DND-41 (cell line): Measurements from ENCODE around the gene STK16.
A peak's percentile ranks its signal among the peaks of the same experiment; 100 is the strongest.

Source experiments
- ATAC-seq: fragments of 200-7000 bp; cut with Tn5 transposase; 3 replicates; pipeline ENCODE4 v1.9.1; 2021; ENCODE audit warnings: low read depth; ENCODE audit not compliant: insufficient read depth
- DNase-seq: peaks from one replicate; pipeline ENCODE4 v3.0.0-alpha.2; 2020
- H2AFZ ChIP-seq: 2 replicates; pipeline ENCODE4 v1.6.0; 2012; ENCODE audit warnings: low read depth, low read length
- H3K27ac ChIP-seq: 2 replicates; pipeline ENCODE4 v1.5.1; 2012; ENCODE audit warnings: low read length, inconsistent platforms
- H3K27me3 ChIP-seq: fragments of 200-600 bp; sonication (generic); 2 replicates; pipeline ENCODE4 v1.6.0; 2012; ENCODE audit warnings: low read length, mild to moderate bottlenecking, inconsistent platforms; ENCODE audit not compliant: insufficient read depth, poor library complexity
- H3K36me3 ChIP-seq: 2 replicates; pipeline ENCODE4 v1.5.1; 2012; ENCODE audit warnings: low read length, inconsistent platforms; ENCODE audit not compliant: insufficient read depth
- H3K4me1 ChIP-seq: 2 replicates; pipeline ENCODE4 v1.5.1; 2012; ENCODE audit warnings: mild to moderate bottlenecking, low read length; ENCODE audit not compliant: insufficient read depth
- H3K4me2 ChIP-seq: 2 replicates; pipeline ENCODE4 v1.6.0; 2012; ENCODE audit warnings: mild to moderate bottlenecking, moderate library complexity, low read length, inconsistent platforms; ENCODE audit not compliant: insufficient read depth
- H3K4me3 ChIP-seq, 2 experiments: fragments of 200-600 bp in 1 of 2; shearing (Covaris generic) in 1 of 2; 2 replicates each; pipeline ENCODE4 v1.5.1; 2012 to 2016; ENCODE audit warnings: inconsistent platforms in 2 of 2, low read length in 2 of 2, mild to moderate bottlenecking in 2 of 2, low read depth in 1 of 2, moderate library complexity in 1 of 2
- H3K79me2 ChIP-seq: 2 replicates; pipeline ENCODE4 v1.6.0; 2012; ENCODE audit warnings: low read length, inconsistent platforms; ENCODE audit not compliant: insufficient read depth
- H3K9ac ChIP-seq: 2 replicates; pipeline ENCODE4 v1.6.0; 2012; ENCODE audit warnings: low read depth, mild to moderate bottlenecking, inconsistent platforms, low read length, moderate library complexity
- H3K9me3 ChIP-seq: 2 replicates; pipeline ENCODE4 v1.5.1; 2012; ENCODE audit warnings: low read length, moderate library complexity, mild to moderate bottlenecking, inconsistent platforms; ENCODE audit not compliant: insufficient read depth, severe bottlenecking
- H4K20me1 ChIP-seq: 2 replicates; pipeline ENCODE4 v1.6.0; 2012; ENCODE audit warnings: low read length; ENCODE audit not compliant: insufficient read depth
- EZH2 ChIP-seq: IDR thresholded peaks from 3 replicates; pipeline ENCODE4 v1.6.1; 2012; ENCODE audit warnings: borderline replicate concordance, low read depth, mild to moderate bottlenecking, moderate library complexity, low read length, inconsistent platforms; ENCODE audit not compliant: severe bottlenecking
- TF ChIP-seq, protein P1 (sequence below): IDR thresholded peaks from 2 replicates; pipeline ENCODE4 v1.5.1; 2012; ENCODE audit warnings: borderline replicate concordance, low read length, moderate library complexity, mild to moderate bottlenecking; ENCODE audit not compliant: poor library complexity, severe bottlenecking; ENCODE audit errors: extremely low read depth

STK16 gene

DNA sequence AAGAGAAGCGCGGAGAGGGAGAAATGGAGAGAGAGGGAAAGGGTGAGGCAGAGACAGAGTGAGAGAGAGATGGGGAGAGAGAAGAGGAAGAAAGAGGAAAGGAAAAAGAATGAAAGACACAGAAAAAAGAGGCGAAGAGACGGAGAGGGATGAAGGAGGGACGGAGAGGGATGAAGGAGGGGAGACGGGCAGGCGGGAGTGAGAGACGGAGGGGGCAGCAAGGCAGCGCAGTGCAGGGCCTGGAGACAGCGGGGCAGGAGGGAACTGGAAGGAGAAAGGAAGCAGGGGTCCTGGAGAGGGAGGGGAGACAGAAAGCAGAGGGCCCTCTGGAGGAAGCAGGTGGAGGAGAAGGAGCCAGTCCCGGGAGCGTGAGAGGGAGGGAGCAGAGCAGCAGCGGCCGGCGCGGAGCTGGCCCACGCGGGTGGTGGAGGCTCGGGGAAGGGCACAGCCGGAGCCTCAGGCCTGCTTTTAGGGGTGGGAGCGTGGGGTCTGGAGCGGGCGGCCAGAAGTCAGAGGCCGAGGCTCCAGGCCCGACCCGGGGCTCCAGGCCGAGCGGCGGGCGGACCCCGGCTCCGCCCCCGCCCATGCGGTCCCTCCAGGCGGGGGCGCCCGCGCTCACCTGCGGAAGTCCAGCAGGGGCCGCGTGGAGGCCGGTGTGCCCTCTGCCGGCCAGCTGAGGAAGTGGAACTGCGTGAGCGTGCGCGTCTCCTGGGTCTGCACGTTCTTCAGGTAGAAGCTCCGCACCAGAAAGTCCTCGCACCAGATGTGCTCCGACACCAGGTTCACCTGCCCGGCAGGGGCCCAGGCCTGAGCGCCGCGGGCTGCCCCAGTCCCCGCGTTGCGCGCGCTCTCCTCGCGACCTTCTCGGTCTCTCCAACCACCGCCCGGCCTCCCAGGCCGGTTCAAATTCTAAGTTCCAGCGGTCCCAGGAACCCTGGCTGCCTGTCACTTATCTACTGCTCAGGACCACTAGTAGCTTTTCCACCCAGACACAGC lies 49.4 kb downstream of the STK16 start:
- Histone ChIP-seq H3K9ac (peak overlapping the region; percentile 64), H4K20me1 (no peaks in the 10 kb centered on the region), H3K36me3 (no peaks in the 10 kb centered on the region), H3K9me3 (no peaks in the 10 kb centered on the region), H3K4me3 (peak overlapping the region; percentile 9 to 61; a peak in 3 of 4 replicates), H2AFZ (peak overlapping the region; percentile 93), H3K79me2 (no peaks in the 10 kb centered on the region), H3K4me2 (peak overlapping the region; percentile 86), H3K27ac (peak overlapping the region; percentile 30; the same call in 1 of the 2 replicates), H3K27me3 (peaks cover 14% of the 10 kb centered on the region), H3K4me1 (peaks cover 18% of the 10 kb centered on the region)
- no peak for TF ChIP-seq EZH2
- TF ChIP-seq, protein P1, sequence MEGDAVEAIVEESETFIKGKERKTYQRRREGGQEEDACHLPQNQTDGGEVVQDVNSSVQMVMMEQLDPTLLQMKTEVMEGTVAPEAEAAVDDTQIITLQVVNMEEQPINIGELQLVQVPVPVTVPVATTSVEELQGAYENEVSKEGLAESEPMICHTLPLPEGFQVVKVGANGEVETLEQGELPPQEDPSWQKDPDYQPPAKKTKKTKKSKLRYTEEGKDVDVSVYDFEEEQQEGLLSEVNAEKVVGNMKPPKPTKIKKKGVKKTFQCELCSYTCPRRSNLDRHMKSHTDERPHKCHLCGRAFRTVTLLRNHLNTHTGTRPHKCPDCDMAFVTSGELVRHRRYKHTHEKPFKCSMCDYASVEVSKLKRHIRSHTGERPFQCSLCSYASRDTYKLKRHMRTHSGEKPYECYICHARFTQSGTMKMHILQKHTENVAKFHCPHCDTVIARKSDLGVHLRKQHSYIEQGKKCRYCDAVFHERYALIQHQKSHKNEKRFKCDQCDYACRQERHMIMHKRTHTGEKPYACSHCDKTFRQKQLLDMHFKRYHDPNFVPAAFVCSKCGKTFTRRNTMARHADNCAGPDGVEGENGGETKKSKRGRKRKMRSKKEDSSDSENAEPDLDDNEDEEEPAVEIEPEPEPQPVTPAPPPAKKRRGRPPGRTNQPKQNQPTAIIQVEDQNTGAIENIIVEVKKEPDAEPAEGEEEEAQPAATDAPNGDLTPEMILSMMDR = peak; percentile 93
- peak; percentile 82 for DNase-seq
- peak; percentile 85 for ATAC-seq

DNA sequence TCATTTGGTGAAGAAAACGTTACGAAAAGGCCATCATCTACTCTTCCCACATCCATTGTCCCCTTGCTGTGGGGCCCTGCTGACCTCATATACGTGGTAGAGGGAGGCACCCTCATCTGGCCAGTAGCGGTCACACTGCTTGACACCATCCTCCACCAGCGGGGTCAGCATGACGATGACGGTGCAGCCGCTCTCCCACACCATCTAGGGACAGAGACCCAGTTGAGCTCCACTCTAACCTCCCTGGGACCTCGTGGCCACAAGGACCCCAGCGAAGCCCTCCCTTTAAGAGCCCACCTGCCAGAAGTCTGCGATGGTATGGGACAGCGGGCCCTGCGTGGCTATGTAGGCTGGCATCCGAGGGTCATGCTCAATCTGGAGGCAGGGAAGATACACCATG lies 50.9 kb downstream of the STK16 start:
- Histone ChIP-seq H3K4me2 (no peak overlapping the region), H4K20me1 (no peaks in the 10 kb centered on the region), H3K9ac (no peak overlapping the region), H3K36me3 (no peaks in the 10 kb centered on the region), H3K4me1 (peaks cover 18% of the 10 kb centered on the region), H3K4me3 (no peak overlapping the region), H3K27me3 (peaks cover 29% of the 10 kb centered on the region), H3K79me2 (no peaks in the 10 kb centered on the region), H2AFZ (no peak overlapping the region), H3K27ac (no peak overlapping the region), H3K9me3 (no peaks in the 10 kb centered on the region)
- no peak for ATAC-seq
- no peak for TF ChIP-seq EZH2
- TF ChIP-seq, protein P1 = no peak
- peak; percentile 2 for DNase-seq

DNA sequence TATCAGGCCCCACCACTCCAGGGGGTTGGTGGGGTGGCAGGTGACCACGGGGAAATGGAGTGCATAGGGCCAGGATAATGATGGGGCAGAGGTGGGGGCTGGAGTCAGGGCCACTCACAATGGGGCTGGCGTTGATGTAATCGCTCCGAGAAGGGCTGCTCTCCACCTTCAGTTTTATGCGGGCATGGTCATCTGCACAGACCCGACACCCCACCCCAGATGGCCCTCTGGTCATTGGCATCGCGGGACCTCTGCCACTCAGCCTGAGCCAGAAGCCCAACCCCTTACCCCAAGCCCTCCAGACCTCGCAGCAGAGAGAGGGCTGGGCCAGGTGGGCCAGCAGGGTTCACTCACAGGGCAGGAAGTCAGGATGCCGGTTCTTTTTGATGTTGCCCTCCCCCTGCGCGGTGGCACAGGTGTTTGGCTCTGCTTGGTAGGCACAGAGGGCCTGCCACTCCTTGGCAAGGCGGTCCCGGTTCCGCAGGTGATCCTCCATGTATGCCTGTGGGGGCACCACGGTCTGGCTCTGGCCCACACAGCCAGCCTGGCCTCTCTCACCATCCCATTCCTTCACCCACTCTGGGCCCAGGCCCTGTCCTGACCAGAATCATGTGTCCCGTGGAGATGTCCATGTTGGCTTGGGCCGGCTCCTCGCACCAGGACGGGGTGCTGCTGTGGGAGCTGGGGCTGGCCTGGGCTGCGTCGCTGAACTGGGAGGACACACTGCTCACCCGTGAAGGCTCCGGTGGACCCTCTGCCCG lies 51.5 kb downstream of the STK16 start:
- TF ChIP-seq EZH2 = no peak
- TF ChIP-seq, protein P1 = no peak
- peaks cover 35% of the 10 kb centered on the region for H3K27me3 ChIP-seq
- H3K4me3 ChIP-seq = no peak overlapping the region
- ATAC-seq (no peak), DNase-seq (peak; percentile 28)
- H3K79me2 ChIP-seq = no peaks in the 10 kb centered on the region
- H3K36me3 ChIP-seq = no peaks in the 10 kb centered on the region
- H3K9me3 ChIP-seq = no peaks in the 10 kb centered on the region
- H4K20me1 ChIP-seq = no peaks in the 10 kb centered on the region
- H3K4me2 ChIP-seq = no peak overlapping the region
- H3K9ac ChIP-seq = no peak overlapping the region
- no peak overlapping the region for H3K27ac ChIP-seq
- H3K4me1 ChIP-seq = peaks cover 18% of the 10 kb centered on the region
- no peak overlapping the region for H2AFZ ChIP-seq
